ENCODE measurements around the gene SNTB2.

- TF ChIP-seq POLR2A (IDR thresholded peaks at IDR 0.05) (no peak), POLR2AphosphoS5 (IDR thresholded peaks at IDR 0.05) (no peak), CTCF (IDR thresholded peaks at IDR 0.05) (no peak)
Measured at GRCh38 chr16:69344171-69344570, 157.2 kb downstream of the SNTB2 start.
